HG02943 (cell line): ENCODE results near the gene SUSD2.
"Not testable (repeated sequence)": the region's sequence is repeated elsewhere in the genome, so short reads cannot be mapped to it uniquely, and the experiment has no call there.

ENCODE experiments used
- ATAC-seq: cut with Tn5 transposase; IDR thresholded peaks from one replicate; pipeline ENCODE4 v1.9.1; 2021; ENCODE audit warnings: mild to moderate bottlenecking, low read depth, moderate library complexity; ENCODE audit not compliant: unreplicated experiment

The SUSD2 gene

DNA sequence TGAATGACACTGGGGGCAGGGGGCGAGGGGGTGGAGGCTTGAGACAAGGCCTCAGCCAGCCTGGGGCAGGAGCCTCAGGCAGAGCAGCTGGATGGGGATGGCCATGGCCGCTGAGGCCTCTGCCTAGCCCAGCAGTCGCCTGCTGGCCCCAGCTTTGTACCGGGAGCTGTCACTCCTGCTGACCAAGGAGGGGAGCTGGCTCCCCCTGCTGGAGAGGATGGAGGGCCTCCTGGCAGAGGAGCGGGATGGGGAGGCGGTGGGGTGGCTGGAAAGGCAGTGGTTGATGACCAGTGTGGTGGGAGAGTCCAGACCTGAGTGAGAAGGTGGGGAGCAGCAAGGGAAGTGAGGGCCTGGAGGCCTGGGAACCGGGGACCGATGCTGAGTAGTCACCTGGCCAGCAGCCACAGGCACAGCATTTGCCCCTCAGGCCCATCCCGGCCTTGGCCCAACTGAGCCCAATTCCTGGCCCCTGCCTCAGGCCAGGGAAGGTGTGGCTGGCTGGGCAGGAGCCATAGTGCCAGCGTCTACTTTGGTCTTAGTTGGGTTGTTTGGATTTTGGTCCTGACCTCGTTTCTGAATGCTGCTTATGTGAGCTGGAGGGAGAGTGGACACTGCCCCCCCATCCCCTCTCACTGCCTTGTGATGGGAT lies 6.0 kb upstream of the SUSD2 start:
- no peak for ATAC-seq

DNA sequence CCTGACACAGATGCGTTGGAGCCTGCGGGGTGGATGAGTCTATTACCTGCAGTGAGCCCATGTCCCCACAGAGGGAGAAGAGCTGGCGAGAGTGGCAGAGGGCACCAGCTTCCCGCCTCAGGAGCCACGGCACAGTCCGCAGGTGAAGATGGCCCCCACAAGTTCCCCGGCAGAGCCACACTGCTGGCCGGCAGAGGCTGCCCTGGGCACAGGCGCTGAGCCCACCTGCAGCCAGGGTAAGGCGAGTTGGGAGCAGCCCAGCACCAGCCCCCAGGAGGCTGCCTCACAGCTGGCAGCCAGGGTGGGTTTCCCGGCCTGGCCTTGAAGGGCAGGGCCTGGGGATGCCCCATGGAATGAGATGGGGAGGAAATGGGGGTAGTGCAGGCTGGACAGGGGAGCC lies 5.2 kb upstream of the SUSD2 start:
- no peak for ATAC-seq

DNA sequence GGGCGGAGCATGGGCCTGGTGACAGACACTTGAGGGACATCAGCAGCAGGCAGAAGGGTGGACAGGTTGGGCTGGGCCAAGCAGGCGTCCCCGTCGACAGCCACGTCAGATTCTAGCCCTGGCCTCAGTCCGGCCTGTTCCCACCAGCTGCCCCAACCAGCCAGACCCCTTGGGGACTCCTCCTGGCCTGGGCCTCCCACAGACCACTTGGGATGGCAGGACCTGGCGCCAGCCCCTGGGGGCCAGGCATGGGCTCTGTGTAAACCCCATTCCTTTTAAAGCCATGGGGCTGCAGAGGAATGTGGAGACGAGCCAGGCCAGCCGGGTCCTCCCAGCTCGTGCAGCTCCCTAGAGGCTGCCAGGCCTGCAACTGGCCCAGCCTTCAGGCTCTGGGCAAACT lies 4.7 kb upstream of the SUSD2 start:
- no peak for ATAC-seq

GRCh38 chr22:24177045-24177444 lies 4.2 kb upstream of the SUSD2 start:
- ATAC-seq, result no peak

GRCh38 chr22:24177456-24177855 lies 3.8 kb upstream of the SUSD2 start:
- ATAC-seq, result no peak

- no peak for ATAC-seq
These were observed 3.3 kb upstream of the SUSD2 start for GRCh38 chr22:24178021-24178431.

GRCh38 chr22:24178502-24179440 lies 2.5 kb upstream of the SUSD2 start:
- no peak for ATAC-seq

DNA sequence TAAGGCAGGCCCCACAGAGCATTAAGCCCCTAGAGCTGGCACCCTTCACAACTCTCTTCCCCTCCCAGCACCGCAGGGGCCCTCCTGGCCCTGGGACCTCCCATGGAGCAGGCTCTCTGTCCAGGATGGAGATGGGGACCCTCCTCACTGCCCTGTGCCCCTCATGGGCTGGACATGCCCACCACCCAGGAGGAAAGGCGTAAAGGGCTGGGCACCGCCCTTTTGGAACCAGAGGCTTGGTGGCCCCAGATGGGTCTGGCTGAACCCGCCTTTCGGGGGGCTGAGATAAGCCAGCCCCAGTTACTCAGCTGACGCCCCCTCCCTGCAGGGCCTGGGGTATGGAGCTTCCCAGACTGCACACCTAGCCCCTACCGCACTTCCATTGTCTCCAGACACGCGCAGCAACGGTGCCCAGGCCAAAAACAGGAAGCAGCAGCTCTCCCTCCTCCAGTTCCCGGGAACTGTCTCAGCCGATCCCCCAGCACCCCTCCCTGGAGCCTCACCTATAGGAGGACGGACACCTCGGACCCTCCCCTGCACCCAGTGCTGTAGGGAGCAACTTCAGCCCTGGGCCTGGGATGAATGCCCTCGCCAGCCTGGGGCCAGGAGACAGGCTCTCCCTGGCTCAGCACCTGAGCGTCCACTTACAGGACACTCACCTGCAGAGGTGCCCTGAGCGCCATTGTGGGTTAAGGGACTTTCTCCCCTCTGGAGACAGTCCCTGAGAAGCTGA lies 1.6 kb upstream of the SUSD2 start:
- no peak for ATAC-seq

DNA sequence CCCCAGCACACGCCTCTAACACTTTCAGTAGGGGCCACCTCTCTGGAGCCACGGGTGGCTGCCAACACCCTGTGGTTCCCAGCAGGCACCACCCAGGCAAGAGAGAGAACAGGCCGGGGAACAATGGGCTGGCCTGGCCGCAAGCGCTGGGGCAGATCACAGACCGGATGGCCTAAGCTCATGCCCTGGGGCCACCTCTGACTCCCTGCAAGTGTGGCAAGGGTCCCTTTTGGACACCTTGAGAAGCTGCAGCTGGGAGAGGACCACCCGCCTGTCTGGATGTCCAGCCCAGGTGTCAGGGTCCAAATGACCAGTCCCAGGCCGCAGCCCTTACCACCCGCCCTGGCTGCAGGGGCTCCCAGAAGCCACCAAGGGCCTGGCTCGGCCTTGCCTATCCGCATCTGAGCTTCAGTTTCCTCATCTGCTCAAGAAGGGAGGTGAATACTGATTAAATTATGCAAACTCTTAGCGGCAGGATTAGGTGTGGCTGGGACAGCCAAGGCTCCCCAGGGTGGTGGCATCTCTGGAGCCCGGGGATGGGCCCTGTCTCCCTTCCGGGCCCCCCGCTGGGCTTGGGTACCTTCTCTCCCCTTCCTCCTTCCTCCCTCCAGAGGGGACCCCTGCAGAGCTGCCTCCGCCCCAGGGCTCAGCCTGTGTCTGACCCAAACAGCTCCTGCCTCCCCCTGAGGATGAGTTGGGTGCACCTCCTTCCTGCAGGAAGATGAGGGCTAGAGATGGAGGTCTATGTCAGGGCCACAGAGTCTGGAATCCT lies 785 bp upstream of the SUSD2 start:
- no peak for ATAC-seq

DNA sequence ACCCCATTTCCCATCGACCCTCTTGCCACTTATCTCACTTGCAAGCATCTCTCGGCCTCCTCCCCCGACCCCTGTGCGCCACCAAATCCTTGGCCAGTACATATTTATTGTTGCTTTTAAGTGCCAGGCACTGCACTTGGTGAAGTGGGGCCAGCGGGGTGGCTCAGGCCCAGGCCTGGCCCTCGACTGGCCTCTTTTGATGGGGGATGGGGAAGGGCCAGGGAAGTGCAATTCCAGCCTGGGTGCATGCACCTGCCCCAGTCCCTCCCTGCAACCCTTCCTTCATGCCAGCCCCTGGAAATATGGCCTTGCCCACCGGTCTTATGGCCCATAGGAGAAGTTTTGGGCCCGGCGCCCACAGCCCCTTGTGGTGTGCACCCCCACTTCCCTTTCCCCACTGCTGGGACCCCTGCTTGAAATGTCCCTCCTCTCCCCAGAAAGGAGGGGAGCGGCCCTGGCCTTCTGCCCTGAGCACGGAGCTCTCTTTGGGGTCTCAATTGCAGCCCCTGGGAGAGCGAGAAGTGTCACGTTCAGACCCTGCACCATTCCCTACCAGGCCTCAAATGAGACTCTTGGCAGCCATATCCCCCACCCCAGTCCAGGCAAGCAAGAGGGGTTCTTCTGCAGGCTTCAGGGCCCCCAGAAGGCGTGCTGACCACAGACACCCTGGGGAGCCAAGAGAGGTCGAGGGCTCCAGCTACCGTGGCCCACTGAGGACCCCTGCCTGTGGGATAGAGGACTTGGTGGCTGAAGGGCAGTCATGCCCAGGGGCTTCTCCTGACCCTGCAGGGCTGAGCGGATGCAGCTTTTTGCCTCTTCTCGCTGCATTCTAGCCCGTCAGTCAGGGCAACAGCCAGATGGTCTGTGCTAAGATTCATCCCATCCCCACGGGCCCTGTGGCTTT lies 961 bp downstream of the SUSD2 start:
- no peak for ATAC-seq

DNA sequence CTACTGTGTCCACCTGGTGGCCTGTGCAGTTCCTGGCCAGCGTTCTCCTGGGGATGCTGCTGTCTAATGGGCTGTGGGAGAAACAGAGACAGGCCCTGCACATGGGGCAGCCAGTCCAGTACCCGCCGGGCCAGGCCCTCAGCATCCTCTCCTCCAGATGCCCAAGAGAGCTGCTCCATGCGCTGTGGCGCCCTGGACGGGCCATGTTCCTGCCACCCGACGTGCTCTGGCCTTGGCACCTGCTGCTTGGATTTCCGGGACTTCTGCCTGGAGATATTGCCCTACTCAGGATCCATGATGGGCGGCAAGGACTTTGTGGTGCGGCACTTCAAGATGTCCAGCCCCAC lies 1.6 kb downstream of the SUSD2 start:
- not testable (repeated sequence) for ATAC-seq

- ATAC-seq, result no peak
These were observed 2.2 kb downstream of the SUSD2 start for GRCh38 chr22:24183321-24184031.

GRCh38 chr22:24184057-24184798 lies 2.9 kb downstream of the SUSD2 start:
- ATAC-seq, result no peak

- ATAC-seq, result no peak
These were observed 3.8 kb downstream of the SUSD2 start for GRCh38 chr22:24185001-24185500.

DNA sequence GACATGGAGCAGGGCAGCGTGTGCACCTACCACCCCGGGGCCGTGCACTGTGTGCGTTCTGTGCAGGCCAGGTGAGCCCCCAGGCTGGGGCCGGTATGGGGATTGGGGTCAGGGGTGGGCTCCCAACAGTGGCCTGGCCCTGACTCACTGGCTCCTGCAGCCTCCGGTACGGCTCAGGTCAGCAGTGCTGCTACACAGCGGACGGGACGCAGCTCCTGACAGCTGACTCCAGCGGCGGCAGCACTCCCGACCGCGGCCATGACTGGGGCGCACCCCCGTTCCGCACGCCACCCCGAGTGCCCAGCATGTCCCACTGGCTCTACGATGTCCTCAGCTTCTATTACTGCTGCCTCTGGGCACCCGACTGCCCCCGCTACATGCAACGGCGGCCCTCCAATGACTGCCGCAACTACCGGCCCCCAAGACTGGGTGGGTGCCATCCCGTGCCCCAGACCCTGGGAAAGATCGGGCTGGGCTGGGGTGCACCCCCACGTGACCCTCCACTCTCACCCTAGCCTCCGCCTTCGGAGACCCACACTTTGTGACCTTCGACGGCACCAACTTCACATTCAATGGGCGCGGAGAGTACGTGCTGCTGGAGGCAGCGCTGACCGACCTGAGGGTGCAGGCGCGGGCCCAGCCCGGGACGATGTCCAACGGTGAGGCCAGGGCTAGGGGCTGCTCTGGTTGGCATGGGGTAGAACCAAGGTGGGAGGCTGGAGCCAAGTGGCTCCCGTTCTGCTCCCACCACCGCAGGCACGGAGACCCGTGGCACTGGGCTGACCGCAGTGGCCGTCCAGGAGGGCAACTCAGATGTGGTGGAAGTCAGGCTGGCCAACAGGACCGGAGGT lies 4.4 kb downstream of the SUSD2 start:
- ATAC-seq, result no peak

- no peak for ATAC-seq
These were observed 5.1 kb downstream of the SUSD2 start for GRCh38 chr22:24186352-24186740.
